ENCODE results near the gene OSBPL9.

DNA sequence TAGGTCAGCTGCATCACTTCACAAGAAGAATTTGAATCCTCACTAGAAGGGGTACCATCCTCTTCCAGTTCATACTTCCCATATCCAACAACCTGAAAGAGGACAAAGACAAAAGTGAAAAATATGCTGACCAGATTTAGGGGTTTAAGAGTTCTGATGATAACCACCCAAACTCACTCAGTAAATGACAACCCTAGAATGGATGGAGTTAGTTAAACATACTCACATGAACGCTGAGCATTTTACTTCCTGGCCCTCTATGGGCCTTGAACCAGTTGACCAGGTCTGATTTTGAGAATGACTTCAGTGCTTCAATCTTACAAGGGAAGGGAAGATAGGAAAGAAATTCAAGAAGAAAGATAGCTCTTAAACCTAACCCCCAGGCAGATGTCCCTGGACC, 172.4 kb downstream of the OSBPL9 start:
- TF ChIP-seq, protein P1, sequence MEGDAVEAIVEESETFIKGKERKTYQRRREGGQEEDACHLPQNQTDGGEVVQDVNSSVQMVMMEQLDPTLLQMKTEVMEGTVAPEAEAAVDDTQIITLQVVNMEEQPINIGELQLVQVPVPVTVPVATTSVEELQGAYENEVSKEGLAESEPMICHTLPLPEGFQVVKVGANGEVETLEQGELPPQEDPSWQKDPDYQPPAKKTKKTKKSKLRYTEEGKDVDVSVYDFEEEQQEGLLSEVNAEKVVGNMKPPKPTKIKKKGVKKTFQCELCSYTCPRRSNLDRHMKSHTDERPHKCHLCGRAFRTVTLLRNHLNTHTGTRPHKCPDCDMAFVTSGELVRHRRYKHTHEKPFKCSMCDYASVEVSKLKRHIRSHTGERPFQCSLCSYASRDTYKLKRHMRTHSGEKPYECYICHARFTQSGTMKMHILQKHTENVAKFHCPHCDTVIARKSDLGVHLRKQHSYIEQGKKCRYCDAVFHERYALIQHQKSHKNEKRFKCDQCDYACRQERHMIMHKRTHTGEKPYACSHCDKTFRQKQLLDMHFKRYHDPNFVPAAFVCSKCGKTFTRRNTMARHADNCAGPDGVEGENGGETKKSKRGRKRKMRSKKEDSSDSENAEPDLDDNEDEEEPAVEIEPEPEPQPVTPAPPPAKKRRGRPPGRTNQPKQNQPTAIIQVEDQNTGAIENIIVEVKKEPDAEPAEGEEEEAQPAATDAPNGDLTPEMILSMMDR (IDR thresholded peaks at IDR 0.05; ENCODE audit: insufficient read depth, low read length), result no peak
- TF ChIP-seq POLR2AphosphoS5 (IDR thresholded peaks at IDR 0.05; ENCODE audit: low read depth) (no peak), GABPA (IDR thresholded peaks at IDR 0.05; ENCODE audit: low read depth) (no peak)
- TF ChIP-seq, protein P2, sequence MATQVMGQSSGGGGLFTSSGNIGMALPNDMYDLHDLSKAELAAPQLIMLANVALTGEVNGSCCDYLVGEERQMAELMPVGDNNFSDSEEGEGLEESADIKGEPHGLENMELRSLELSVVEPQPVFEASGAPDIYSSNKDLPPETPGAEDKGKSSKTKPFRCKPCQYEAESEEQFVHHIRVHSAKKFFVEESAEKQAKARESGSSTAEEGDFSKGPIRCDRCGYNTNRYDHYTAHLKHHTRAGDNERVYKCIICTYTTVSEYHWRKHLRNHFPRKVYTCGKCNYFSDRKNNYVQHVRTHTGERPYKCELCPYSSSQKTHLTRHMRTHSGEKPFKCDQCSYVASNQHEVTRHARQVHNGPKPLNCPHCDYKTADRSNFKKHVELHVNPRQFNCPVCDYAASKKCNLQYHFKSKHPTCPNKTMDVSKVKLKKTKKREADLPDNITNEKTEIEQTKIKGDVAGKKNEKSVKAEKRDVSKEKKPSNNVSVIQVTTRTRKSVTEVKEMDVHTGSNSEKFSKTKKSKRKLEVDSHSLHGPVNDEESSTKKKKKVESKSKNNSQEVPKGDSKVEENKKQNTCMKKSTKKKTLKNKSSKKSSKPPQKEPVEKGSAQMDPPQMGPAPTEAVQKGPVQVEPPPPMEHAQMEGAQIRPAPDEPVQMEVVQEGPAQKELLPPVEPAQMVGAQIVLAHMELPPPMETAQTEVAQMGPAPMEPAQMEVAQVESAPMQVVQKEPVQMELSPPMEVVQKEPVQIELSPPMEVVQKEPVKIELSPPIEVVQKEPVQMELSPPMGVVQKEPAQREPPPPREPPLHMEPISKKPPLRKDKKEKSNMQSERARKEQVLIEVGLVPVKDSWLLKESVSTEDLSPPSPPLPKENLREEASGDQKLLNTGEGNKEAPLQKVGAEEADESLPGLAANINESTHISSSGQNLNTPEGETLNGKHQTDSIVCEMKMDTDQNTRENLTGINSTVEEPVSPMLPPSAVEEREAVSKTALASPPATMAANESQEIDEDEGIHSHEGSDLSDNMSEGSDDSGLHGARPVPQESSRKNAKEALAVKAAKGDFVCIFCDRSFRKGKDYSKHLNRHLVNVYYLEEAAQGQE (IDR thresholded peaks at IDR 0.05; ENCODE audit: insufficient replicate concordance, low read depth), result no peak
